NCI-H1930 (cell line): ENCODE data around the gene DENND5B.
"Not testable (repeated sequence)": the region's sequence is repeated elsewhere in the genome, so short reads cannot be mapped to it uniquely, and the experiment has no call there.

ENCODE experiments used
- DNase-seq, 2 experiments: peaks; one replicate each; lab custom pipeline; 2025; lab: John Stamatoyannopoulos, UW

DENND5B gene

DNA sequence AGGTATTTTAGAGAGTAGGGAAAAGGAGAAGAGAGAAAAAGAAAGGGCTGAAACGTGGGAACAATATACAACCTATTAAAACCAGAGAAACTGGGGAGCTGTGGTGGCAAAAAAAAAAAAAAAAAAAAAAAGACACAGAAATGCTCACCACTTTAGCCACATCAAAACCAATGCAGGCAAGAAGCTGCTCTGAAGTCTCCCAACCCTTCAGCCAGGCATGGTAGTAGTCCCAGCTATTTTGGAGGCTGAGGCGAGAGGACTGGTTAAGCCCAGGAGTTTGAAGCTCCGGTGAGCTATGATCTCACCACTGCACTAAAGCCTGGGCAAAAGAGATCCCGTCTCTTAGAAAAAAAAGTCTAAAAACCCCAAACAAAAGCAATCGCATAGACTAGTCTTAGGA is 33.2 kb downstream of the DENND5B start:
- DNase-seq: no peak

DNA sequence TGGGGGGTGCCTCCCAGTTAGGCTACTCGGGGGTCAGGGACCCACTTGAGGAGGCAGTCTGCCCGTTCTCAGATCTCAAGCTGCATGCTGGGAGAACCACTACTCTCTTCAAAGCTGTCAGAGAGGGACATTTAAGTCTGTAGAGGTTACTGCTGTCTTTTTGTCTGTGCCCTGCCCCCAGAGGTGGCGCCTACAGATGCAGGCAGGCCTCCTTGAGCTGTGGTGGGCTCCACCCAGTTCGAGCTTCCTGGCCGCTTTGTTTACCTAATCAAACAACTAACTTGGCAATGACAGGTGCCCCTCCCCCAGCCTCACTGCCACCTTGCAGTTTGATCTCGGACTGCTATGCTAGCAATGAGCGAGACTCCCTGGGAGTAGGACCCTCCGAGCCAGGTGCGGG is 35.5 kb downstream of the DENND5B start:
- DNase-seq: not testable (repeated sequence)

DNA sequence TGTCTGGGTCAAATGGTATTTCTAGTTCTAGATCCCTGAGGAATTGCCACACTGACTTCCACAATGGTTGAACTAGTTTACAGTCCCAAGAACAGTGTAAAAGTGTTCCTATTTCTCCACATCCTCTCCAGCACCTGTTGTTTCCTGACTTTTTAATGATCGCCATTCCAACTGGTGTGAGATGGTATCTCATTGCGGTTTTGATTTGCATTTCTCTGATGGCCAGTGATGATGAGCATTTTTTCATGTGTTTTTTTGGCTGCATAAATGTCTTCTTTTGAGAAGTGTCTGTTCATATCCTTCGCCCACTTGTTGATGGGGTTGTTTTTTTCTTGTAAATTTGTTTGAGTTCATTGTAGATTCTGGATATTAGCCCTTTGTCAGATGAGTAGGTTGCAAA is 40.3 kb downstream of the DENND5B start:
- not testable (repeated sequence) for DNase-seq

DNA sequence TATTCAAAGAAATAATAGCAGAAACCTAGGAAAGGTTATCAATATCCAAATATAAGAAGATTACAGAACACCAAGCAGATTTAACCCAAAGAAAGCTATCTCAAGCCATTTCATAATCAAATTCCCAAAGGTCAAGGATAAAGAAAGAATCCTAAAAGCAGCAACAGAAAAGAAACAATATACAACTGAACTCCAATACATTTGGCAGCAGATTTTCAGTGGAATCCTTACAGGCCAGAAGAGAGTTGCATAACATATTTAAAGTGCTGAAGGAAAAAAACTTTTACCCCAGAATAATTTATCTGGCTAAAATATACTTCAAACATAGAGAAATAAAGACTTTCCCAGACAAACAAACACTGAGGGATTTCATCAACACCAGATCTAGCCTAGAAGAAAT is 54.3 kb downstream of the DENND5B start:
- DNase-seq: no peak

DNA sequence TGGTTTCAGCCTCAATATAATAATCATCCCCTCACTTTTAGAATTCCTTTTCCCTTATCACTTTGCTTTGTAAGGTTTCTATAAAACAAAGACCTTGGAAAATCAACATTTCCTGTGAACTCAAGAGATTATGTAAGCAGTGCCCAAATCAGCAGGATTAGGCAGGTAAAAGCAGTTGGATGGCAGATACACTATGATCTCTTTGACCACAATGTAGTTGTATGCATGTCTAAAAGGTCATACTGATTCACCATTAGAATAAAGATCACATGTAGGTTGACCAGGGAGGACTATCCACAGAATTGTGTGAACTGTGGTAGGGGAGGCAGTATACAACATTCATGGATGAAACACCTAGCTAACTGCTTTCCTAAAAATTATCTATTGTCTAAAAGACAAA is 57.5 kb downstream of the DENND5B start:
- DNase-seq: no peak

DNA sequence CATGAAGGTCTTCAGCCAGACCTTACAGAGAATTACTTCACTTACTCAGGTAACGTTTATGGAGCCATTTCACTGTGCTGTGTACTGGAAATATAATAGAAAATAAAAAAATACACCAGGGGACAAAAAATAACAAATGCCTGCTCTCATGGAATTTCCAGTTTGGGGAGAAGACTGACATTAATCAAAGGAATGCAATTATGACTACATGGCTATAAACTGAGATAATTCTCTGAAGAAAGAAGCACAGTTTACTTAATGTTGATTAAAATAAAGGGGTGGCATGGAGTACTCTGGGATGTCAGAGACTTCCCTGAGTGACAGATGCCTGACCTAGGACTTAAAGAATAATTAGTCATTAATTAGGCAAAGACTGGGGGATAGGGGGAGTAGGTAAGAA is 59.0 kb downstream of the DENND5B start:
- no peak for DNase-seq

DNA sequence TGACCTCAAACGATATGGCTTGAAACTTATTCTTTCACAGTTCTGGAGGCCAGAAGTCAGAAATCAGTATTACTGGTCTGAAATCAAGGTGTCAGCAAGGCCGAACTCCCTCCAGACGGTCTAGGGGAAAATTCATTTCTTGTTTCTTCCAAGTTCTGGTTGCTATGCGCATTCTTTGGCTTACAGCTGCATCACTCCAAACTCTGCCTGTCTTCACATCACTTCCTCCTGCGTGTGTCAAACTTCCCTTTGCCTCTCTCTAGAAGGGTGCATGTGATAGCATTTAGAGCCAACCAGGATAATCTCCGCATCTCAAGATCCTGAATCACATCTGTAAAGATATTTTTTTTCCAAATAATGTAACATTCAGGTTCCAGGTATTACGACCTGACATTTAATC is 62.8 kb downstream of the DENND5B start:
- no peak for DNase-seq

DNA sequence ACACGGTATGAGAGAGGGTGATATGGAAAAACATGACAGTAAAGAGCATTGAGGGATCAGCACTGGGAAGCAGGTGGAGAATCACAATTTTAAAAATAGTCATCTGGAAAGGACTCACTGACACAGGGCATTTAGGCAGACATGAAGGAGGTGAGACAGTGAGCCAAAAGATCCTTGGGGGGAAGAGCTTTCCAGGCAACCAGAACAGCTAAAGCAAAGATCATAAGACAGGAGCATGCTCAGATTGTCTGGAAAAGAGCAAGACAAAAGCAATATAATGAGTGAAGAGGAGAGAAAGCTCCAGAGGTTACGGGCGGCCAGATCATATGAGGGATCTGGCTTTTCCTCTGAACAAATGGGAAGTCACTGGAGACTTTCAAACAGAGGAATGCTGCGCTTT is 63.9 kb downstream of the DENND5B start:
- DNase-seq: no peak

DNA sequence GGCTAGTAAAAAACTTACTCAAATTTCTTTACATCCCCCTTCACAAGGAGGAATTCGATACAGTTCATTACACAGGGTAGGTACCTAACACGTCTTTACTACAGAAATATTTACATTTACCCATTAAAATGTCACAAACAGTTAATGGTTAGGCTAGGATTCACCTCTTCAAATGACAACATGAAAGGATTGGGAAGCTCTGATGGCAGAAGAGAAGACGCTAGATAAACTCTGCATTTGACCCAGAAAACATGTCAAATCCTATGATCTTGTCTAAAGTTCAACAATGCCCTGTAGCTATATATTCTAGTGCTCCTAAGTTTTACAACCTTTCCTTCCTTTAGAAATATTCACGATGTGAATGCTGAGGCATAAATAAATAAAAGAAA is 64.8 kb downstream of the DENND5B start:
- no peak for DNase-seq

DNA sequence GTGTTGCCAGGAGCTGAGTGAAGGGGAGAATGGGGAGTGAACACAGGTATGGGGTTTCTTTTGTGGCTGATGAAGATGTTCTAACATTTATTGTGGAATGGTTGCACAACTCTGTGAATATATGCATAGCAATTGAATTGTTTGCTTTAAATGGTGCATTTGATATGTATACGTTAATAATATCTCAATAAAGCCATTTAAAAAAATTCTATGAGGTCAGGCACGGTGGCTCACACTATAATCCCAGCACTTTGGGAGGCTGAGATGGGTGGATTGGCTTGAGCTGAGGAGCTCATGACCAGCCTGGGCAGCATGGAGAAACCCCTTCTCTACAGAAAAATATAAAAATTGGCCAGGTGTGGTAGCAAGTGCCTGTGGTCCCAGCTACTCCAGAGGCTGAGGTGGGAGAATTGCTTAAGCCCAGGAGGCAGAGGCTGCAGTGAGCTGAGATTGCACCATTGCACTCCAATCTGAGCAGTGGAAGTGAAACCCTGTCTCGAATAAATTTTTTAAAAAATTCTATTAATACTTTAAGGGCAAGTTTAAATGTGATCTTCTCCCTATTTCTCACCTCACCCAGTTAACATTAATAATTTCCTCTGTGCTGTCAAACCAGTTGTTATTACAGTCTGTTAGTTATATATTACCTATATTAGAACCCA is 65.3 kb downstream of the DENND5B start:
- no peak for DNase-seq

DNA sequence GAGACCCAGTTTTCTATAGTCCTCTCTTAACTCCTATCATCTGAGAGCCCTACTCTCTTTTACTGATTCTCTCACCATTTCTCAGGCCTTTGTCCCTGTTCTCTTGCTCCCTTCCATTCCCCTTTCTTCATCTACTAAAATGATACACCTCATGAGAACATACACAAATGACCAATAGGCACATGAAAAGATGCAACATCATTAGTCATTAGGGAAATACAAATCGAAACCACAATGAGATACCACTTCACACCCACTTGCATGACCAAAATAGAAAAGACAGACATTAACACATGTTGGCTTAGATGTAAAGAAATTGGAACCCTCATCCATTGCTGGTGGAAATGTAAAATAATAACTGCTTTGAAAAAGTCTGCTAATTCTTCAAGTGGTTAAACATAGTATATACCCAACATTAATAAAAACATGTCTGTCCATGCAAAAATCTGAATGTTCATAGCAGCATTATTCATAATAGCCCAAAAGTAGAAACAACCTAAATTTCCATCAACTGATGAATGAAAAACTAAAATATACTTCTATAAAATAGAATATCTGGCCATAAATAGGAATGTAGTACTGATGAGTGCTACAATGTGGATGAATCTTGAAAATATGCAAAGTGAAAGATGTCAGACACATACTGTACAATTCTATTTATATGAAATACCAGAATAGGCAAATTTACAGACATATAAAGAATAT is 66.0 kb downstream of the DENND5B start:
- DNase-seq: no peak

DNA sequence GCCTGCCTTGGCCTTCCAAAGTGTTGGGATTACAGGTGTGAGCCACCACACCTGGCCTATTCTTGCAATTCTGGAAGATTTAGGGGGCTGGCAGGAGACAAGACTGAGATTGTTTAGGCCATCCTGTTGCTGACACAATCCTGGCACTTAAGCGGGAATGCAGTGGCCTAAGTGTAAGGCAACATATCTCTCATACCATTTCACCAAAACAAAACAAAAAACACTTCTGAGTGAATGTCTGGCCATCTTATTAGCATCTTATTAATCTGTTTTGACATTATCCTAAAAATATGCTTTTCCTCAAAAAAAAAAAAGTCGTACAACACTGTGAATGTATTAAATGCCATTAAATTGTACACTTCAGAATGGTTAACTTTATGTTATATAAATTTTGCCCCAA is 67.6 kb downstream of the DENND5B start:
- DNase-seq: no peak

DNA sequence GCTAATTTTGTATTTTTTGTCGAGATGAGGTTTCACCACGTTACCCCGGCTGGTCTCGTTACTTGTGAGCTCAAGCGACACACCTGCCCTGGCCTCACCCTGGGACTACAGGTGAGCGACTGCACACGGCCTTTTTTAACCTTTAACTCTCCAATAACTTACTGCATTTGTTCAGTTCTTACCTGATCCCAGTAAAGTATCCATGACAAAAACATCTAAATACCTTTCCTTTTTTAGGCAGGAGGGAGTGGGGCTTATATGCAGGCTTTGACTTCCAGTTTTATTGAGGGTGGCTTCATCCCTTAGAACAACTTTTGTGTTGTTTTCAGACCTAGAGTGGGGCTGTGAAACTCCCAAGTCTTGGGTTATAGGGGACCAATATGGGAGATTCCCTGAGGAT is 68.3 kb downstream of the DENND5B start:
- DNase-seq: no peak

DNA sequence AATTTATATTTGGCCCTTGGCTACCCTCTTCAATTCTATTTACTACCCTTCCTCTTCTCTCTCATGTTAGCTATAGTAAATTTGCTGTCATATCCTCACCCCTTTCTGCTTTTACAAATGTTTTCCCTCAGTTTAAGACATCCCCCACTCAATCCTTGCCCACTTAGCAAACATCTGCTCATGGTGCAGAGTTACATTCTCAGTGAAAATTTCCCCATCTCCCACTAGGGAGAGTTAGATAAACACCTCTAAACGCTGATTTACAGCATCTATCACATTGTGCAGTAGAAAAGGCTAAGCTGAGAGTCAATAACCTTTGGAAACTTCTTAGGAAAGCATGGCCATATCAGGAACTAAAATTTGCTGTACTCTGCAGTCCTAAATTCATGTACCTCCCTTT is 69.0 kb downstream of the DENND5B start:
- peak in 1 of 2 experiments; percentile 9 for DNase-seq

DNA sequence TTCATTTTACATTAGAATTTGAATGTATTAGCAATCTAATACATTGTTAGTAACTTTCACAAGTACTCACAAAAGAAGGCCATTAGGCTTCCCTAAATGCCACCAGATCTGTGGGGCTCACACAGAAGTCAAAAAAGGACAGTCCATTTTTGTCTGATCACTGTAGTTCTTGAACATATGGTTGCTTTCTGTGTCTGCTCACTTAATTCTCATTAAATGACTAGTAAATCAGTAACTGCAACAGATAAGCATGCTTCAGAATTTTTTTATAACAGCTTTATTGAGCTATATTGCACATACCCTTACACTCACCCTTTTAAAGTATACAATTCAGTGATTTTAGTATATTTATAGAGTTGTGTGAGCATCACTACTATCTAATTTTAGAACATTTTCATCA is 71.4 kb downstream of the DENND5B start:
- no peak for DNase-seq

DNA sequence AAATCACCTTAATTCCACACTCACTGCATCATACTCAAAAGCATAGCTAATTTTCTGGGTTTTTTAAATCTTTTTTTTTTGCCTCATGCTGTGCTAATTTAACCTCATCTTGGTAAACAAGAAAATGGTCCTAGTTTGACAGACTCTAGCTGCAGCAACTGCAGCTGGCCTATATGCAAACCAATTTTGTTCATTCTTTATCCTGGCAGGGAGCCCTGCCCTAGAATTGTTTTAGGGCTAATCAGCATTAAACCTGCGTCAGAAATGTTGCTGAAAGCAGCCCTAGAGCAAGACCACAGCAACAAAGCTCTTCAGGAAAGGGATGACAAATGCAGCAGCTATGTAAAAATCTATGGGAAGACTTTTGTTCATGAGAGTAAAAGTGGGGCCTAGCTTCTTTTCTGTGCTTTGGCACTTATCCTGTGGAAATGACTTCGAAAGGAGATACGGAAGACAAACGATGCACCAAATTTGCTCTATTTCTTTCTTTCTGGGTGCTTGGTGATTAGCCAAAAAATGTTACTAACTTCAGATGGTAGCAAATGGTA is 72.2 kb downstream of the DENND5B start:
- DNase-seq: peak; percentile 73 to 85

DNA sequence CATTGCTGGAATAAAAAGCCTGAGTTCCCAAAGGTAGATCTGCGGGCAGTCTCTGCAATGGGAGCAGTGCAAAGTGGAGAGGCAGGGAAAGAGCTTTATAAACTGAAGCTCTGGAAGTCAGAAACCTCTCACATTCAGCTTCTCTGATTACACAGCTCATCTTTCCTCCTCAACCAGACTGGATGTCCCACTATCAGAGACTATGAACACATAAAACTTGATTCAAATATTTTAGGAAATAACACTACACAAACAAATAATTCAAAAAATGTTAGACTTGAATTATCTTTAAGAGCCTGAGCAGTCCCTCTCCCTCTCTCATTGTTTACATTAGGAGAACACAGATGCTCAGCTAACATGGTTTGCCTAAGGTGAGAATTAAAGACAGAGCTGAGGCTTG is 72.9 kb downstream of the DENND5B start:
- DNase-seq: peak in 1 of 2 experiments; percentile 39

DNA sequence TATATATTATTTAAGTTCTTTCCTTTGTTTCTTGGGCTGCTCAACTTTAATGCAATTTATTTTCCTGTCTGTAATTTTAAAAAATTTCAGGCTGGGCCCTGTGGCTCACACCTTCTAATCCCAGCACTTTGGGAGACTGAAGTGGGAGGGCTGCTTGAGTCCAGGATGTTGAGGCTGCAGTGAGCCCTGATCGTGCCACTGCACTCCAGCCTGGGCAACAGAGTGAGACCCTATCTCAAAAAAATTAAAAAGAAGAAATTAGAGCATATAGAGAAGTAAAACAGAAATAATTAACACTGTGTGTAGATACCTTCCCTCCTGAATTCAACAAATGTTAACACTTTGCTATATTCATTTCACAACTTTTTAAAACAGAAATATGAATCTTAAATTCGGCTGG is 74.2 kb downstream of the DENND5B start:
- DNase-seq: no peak

DNA sequence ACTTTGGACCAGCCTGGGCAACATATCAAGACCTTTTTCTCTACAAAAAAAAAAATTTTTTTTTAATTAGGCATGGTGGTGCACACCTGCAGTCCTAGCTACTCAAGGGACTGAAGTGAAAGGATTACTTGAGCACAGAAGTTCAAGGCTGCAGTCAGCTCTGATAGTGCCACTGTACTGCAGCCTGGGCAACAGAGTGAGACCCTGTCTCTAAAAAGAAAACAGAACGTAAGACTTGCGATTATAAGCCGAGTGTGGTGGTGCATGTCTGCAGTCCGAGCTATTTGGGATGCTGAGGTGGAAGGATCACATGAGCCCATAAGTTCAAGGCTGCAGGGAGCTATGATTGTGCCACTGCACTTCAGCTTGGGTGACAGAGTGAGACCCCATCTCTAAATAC is 76.0 kb downstream of the DENND5B start:
- DNase-seq: no peak

DNA sequence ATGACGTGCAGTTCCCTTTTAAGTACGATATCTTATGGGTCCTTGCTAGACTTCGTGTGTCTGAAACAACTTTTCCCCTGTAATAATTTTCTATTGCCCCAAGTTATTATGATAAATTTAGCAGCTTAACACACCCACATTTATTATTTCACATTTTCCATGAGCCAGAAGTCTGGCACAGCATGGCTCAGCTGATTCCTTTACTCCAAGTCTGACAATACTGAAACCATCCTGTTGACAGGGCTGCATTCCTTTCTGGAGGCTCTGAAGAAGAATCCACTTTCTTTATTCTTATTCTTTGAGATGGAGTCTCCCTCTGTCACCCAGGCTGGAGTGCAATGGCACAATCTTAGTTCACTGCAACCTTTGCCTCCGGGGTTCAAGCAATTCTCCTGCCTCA is 80.9 kb downstream of the DENND5B start:
- DNase-seq: no peak

DNA sequence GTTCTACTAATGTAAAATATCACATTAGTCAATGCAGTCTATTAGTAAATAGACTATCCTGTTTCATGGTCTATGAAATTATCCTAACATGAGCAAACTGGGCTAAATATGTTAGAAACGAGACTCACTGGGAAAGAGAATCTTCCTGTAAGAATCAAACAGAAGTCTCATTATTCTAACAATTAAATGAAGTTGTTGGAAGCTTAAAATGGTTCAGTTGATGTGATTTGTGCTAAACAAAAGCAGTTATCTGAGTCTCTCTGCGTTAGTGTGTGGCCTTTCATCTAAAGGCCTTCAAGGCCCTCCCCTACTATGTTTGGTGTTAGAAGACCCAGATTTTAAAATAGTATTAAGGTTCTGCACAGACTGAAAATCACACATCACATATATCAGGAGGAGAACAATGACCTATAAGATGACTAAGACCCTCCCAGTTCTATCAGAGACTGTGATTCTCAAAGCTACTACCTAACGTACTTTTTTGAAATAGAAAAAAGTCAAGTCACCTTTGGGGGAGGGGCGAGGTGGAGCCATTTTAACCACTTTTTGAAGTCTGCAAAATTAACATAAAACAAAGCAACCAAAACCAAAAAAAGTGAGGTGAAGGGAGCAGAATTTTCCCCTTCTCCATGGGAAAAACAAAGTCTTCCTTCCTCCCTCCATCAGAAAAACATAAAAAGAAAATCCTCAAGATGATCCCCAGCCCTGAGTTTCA is 82.3 kb downstream of the DENND5B start:
- DNase-seq: no peak

DNA sequence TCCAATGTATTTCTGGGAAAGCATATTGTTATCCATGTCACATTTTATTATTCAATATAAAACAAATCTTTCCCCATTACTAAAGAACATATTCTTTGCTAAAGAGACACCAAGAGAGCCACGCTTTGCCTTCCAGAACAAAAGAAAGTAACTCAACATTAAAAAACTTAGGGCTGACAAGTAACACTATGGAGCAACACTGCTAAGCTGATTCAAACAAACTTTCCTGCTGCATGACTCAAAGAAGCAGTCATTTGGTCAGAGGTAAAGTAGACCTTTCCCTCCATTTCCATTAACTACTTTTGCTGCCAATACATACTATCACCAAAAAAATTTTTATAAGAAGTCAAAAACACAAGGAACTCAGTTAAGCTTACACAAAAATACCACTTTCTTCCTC is 83.0 kb downstream of the DENND5B start:
- DNase-seq: no peak
